SK-N-SH (cell line): ENCODE data around the gene FAIM2. TPM values are rescaled to one million over a fixed set of nuclear protein-coding genes. Genes with fewer than 3 reads are reported as not detected.

Source experiments
- CTCF ChIA-PET: fragments of 300-600, 350-600 bp; formaldehyde crosslinking; extraction: SDS; loops from one replicate; lab custom pipeline; 2021; lab: Yijun Ruan, JAX
- POLR2A ChIA-PET: fragments of 350-600 bp; sonication (Branson Sonifier 250); formaldehyde crosslinking; extraction: SDS; loops from one replicate; lab custom pipeline; 2020; ENCODE audit warnings: antibody characterized with exemption, inconsistent platforms; lab: Yijun Ruan, JAX
- DNase-seq: peaks from one replicate; pipeline ENCODE4 v3.0.0; 2012
- H2AFZ ChIP-seq: fragments of 200-600 bp; sonication (generic); 2 replicates; pipeline ENCODE4 v1.8.1; 2016; ENCODE audit warnings: antibody characterized with exemption, mild to moderate bottlenecking, low read depth
- H3F3A ChIP-seq: fragments of 200-600 bp; sonication (generic); replicated peaks from 2 replicates; pipeline ENCODE3; 2016; ENCODE audit warnings: antibody characterized with exemption, mild to moderate bottlenecking; ENCODE audit not compliant: insufficient read depth
- H3K27ac ChIP-seq, 2 experiments: fragments of 200-500 bp in 1 of 2; fragments of 200-600 bp in 1 of 2; sonication (Bioruptor generic) in 1 of 2; sonication (generic), shearing (Covaris generic) in 1 of 2; 2 replicates each; pipeline versions ENCODE4 v1.5.1 to v1.6.1; 2014 to 2016; ENCODE audit warnings: low read depth in 2 of 2, inconsistent platforms in 1 of 2, low read length in 1 of 2, mild to moderate bottlenecking in 1 of 2, mixed read lengths in 1 of 2
- H3K27me3 ChIP-seq: fragments of 200-600 bp; sonication (generic), shearing (Covaris generic); 2 replicates; pipeline ENCODE4 v1.6.1; 2016; ENCODE audit warnings: mixed run types; ENCODE audit not compliant: insufficient read depth
- H3K36me3 ChIP-seq, 2 experiments: fragments of 200-500 bp in 1 of 2; fragments of 200-600 bp in 1 of 2; sonication (Bioruptor generic) in 1 of 2; sonication (generic) in 1 of 2; replicated peaks in 1 of 2; 2 replicates each; pipeline versions ENCODE3 to v1.5.1; 2014 to 2016; ENCODE audit warnings: low read length in 1 of 2, mild to moderate bottlenecking in 1 of 2; ENCODE audit not compliant: insufficient read depth in 2 of 2, control insufficient read depth in 1 of 2
- H3K4me1 ChIP-seq, 2 experiments: fragments of 200-500 bp in 1 of 2; fragments of 200-600 bp in 1 of 2; sonication (Bioruptor generic) in 1 of 2; sonication (generic), shearing (Covaris generic) in 1 of 2; 2 replicates each; pipeline versions ENCODE4 v1.5.1 to v1.6.1; 2014 to 2016; ENCODE audit warnings: low read depth in 1 of 2, low read length in 1 of 2, mixed run types in 1 of 2; ENCODE audit not compliant: insufficient read depth in 2 of 2, control insufficient read depth in 1 of 2
- H3K4me2 ChIP-seq: fragments of 200-600 bp; sonication (generic), shearing (Covaris generic); 2 replicates; pipeline ENCODE4 v1.6.1; 2017; ENCODE audit warnings: mixed run types
- H3K4me3 ChIP-seq, 2 experiments: fragments of 200-500 bp in 1 of 2; fragments of 200-600 bp in 1 of 2; sonication (Bioruptor generic) in 1 of 2; sonication (generic), shearing (Covaris generic) in 1 of 2; 2 replicates each; pipeline versions ENCODE4 v1.5.1 to v1.8.1; 2014 to 2016; ENCODE audit warnings: low read depth in 2 of 2, inconsistent platforms in 1 of 2, low read length in 1 of 2, mild to moderate bottlenecking in 1 of 2, mixed read lengths in 1 of 2, moderate library complexity in 1 of 2
- H3K79me2 ChIP-seq: fragments of 200-600 bp; sonication (generic); 2 replicates; pipeline ENCODE4 v1.8.1; 2017; ENCODE audit warnings: mild to moderate bottlenecking; ENCODE audit not compliant: insufficient read depth
- H3K9ac ChIP-seq: fragments of 200-600 bp; sonication (generic); 2 replicates; pipeline ENCODE4 v1.6.1; 2017; ENCODE audit warnings: mixed run types
- H3K9me2 ChIP-seq: fragments of 200-600 bp; sonication (generic); 2 replicates; pipeline ENCODE4 v1.6.1; 2017; ENCODE audit warnings: mixed run types
- H3K9me3 ChIP-seq: fragments of 200-600 bp; sonication (generic); 2 replicates; pipeline ENCODE4 v1.6.1; 2017; ENCODE audit warnings: mixed run types, mild to moderate bottlenecking, moderate library complexity
- H4K20me1 ChIP-seq: fragments of 200-600 bp; sonication (generic); 2 replicates; pipeline ENCODE4 v1.6.1; 2017; ENCODE audit warnings: mild to moderate bottlenecking, mixed run types; ENCODE audit not compliant: insufficient read depth
- EP300 ChIP-seq, 2 experiments: IDR thresholded peaks; 2 replicates each; pipeline versions ENCODE4 v1.4.0 to v1.6.1; 2012; ENCODE audit warnings: borderline replicate concordance in 1 of 2, low read depth in 1 of 2, low read length in 1 of 2
- FOSL2 ChIP-seq: IDR thresholded peaks from 2 replicates; pipeline ENCODE4 v1.4.0; 2012; ENCODE audit warnings: low read depth, mild to moderate bottlenecking, moderate library complexity, borderline replicate concordance
- FOXJ3 ChIP-seq: sonication (generic); formaldehyde crosslinking; IDR thresholded peaks from 2 replicates; pipeline ENCODE4 v1.5.1; 2020; ENCODE audit warnings: mild to moderate bottlenecking, missing genetic modification reagents
- GABPA ChIP-seq: IDR thresholded peaks from 2 replicates; pipeline ENCODE4 v1.4.0; 2012; ENCODE audit warnings: low read depth, mild to moderate bottlenecking
- GATA2 ChIP-seq: sonication (generic); formaldehyde crosslinking; IDR thresholded peaks from 2 replicates; pipeline ENCODE4 v1.5.0; 2020; ENCODE audit warnings: mild to moderate bottlenecking, missing genetic modification reagents
- JUND ChIP-seq: IDR thresholded peaks from 2 replicates; pipeline ENCODE4 v1.4.0; 2012
- MEF2A ChIP-seq: IDR thresholded peaks from 2 replicates; pipeline ENCODE4 v1.4.0; 2012; ENCODE audit warnings: low read depth, borderline replicate concordance
- MXI1 ChIP-seq: IDR thresholded peaks from 2 replicates; pipeline ENCODE4 v1.6.1; 2012; ENCODE audit warnings: mild to moderate bottlenecking, low read depth, low read length, improper control_type of control experiment
- NFIC ChIP-seq: IDR thresholded peaks from 2 replicates; pipeline ENCODE4 v1.4.0; 2012; ENCODE audit warnings: borderline replicate concordance
- RAD21 ChIP-seq: IDR thresholded peaks from 2 replicates; pipeline ENCODE4 v1.6.1; 2012; ENCODE audit warnings: mild to moderate bottlenecking, low read length
- RCOR1 ChIP-seq: fragments of 150-350 bp; IDR thresholded peaks from 2 replicates; pipeline ENCODE4 v1.6.1; 2017; ENCODE audit warnings: antibody characterized with exemption, low read length
- RFX5 ChIP-seq: IDR thresholded peaks from 2 replicates; pipeline ENCODE4 v1.6.1; 2012; ENCODE audit warnings: mild to moderate bottlenecking, improper control_type of control experiment, low read length
- SMC3 ChIP-seq: IDR thresholded peaks from 2 replicates; pipeline ENCODE4 v1.6.1; 2012; ENCODE audit warnings: low read depth, low read length, improper control_type of control experiment
- TAF1 ChIP-seq: IDR thresholded peaks from 2 replicates; pipeline ENCODE4 v1.6.1; 2012; ENCODE audit warnings: low read depth, mild to moderate bottlenecking, low read length, moderate library complexity, borderline replicate concordance
- TCF12 ChIP-seq: IDR thresholded peaks from 2 replicates; pipeline ENCODE4 v1.4.0; 2012
- YY1 ChIP-seq: IDR thresholded peaks from 2 replicates; pipeline ENCODE4 v1.4.0; 2012; ENCODE audit warnings: low read depth, mild to moderate bottlenecking
- WGBS: methylation state at CpG from one replicate; pipeline ENCODE4 v1.1.6; 2017; ENCODE audit warnings: low lambda C conversion rate; 5-methylcytosine and 5-hydroxymethylcytosine counted together
- polyA plus RNA-seq, 3 experiments: library from polyadenylated mRNA; depleted of rRNA; stranded (reverse); fragments of >200 nt; gene quantifications; 2 replicates each; pipeline ENCODE4 v1.2.3, GENCODE V29; 2012
- TF ChIP-seq, protein P1 (sequence below): IDR thresholded peaks from 2 replicates; pipeline ENCODE4 v1.4.0; 2012; ENCODE audit warnings: low read depth, borderline replicate concordance
- TF ChIP-seq, protein P2 (sequence below): fragments of 200-600 bp; sonication (generic); IDR thresholded peaks from 2 replicates; pipeline ENCODE4 v1.6.1; 2017; ENCODE audit warnings: antibody characterized with exemption, mild to moderate bottlenecking, moderate library complexity
- TF ChIP-seq, protein P3 (sequence below): IDR thresholded peaks from 2 replicates; pipeline ENCODE4 v1.6.1; 2012; ENCODE audit warnings: mild to moderate bottlenecking, low read depth, low read length, moderate library complexity
- TF ChIP-seq, protein P4 (sequence below): fragments of 150-350 bp; IDR thresholded peaks from 2 replicates; pipeline ENCODE4 v1.6.1; 2016; ENCODE audit warnings: mild to moderate bottlenecking, low read depth, low read length

The FAIM2 gene
- polyA plus RNA-seq, 1 of the 3 experiments (the other 2 are of a cell fraction) = 11.3 TPM

DNA sequence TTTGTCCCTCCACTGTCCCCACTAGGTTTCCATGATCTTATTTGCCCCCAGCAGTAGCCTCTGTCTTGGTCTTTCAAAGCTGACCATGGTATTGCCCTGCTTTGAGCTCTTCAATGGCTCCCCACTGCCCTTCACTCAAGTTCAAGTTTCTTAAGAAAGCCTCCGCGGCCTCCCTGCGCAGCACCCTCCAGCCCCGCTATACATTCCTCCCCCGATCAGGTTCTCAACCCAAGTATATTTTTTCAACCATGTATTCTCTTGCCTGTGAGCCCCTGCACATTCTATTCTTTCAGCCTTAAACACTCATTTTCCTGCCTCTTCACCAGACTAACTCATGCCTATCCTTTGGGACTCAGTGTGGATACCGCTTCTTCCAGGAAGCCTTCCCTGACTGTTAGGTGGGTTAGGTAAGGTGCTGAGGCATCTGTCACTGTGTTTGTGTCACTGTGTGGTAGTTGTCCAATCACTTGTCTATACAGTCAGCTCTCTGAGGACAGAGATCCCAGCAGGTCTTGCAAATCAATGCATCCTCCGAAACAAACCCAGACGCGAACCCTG, 4.3 kb downstream of the FAIM2 start (continued):
- TF ChIP-seq RFX5 (no peak), GABPA (no peak), RCOR1 (no peak), JUND (no peak), RAD21 (no peak)

DNA sequence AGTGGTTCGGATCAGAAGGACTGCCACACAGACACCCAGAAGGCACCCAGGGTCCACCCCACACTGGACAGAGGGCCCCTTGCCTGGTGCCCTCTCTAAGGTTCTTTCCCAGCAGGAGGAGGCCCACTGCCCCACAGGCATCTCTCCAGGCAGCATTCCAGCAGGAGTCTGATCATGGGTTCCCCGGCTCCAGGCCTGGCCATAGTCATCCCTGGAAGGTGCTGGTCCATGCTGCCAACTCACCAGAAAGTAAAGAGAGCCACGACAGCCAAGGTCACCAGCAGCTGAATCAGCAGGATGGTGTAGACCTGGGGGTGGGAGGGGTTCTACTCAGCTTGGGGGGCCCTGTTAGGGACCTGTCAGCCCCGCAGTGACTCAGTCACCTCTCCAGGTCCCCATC, 6.4 kb downstream of the FAIM2 start:
- no peaks in the 10 kb centered on the region for H4K20me1 ChIP-seq
- no peak overlapping the region for H3K4me3 ChIP-seq
- DNase-seq = no peak
- H3K27ac ChIP-seq = no peak overlapping the region
- no peak overlapping the region for H2AFZ ChIP-seq
- CTCF ChIA-PET = interaction anchor here (1.8 to 2.0 kb wide), 2 partner anchors 30 to 71 kb away, joined by 4 to 6 read pairs; no protein-coding TSS in a partner anchor
- H3K9me3 ChIP-seq = no peaks in the 10 kb centered on the region
- 83% methylated on average over 2 of the region's 4 CpGs for WGBS
- no peaks in the 10 kb centered on the region for H3K79me2 ChIP-seq
- H3K4me2 ChIP-seq = no peak overlapping the region
- H3K27me3 ChIP-seq = no peaks in the 10 kb centered on the region
- H3K36me3 ChIP-seq = no peaks in the 10 kb centered on the region
- H3K9ac ChIP-seq = no peak overlapping the region
- H3K4me1 ChIP-seq = peaks cover 5 to 7% of the 10 kb centered on the region in 2 experiments; a peak in 1 of 4 replicates
- H3F3A ChIP-seq = no peaks in the 10 kb centered on the region
- TF ChIP-seq TCF12 = no peak
- TF ChIP-seq, protein P1, sequence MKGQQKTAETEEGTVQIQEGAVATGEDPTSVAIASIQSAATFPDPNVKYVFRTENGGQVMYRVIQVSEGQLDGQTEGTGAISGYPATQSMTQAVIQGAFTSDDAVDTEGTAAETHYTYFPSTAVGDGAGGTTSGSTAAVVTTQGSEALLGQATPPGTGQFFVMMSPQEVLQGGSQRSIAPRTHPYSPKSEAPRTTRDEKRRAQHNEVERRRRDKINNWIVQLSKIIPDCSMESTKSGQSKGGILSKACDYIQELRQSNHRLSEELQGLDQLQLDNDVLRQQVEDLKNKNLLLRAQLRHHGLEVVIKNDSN = no peak
- TF ChIP-seq, protein P2, sequence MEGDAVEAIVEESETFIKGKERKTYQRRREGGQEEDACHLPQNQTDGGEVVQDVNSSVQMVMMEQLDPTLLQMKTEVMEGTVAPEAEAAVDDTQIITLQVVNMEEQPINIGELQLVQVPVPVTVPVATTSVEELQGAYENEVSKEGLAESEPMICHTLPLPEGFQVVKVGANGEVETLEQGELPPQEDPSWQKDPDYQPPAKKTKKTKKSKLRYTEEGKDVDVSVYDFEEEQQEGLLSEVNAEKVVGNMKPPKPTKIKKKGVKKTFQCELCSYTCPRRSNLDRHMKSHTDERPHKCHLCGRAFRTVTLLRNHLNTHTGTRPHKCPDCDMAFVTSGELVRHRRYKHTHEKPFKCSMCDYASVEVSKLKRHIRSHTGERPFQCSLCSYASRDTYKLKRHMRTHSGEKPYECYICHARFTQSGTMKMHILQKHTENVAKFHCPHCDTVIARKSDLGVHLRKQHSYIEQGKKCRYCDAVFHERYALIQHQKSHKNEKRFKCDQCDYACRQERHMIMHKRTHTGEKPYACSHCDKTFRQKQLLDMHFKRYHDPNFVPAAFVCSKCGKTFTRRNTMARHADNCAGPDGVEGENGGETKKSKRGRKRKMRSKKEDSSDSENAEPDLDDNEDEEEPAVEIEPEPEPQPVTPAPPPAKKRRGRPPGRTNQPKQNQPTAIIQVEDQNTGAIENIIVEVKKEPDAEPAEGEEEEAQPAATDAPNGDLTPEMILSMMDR = no peak
- POLR2A ChIA-PET = no interaction called here
- no peaks in the 10 kb centered on the region for H3K9me2 ChIP-seq

DNA sequence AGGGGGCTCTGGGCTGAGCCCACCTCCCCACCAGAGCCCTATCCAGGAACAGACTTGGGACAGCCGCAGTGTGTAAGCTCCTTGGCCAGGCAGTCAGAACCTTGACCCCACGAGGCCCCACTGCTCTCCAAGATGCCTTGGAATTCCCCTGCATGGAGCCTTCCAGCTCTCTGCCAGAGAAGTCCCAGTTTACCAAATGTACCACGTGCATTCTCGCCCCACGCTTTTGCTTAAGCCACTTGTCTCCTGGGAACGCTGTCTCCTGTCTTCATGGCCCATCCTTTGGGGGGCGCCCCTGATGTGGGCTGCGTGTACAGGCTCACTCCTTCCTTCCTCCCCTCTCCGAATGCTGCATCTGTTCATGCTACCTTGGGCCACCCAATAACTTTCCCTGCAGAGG, 7.9 kb downstream of the FAIM2 start:
- DNase-seq = no peak
- Histone ChIP-seq H3F3A (no peaks in the 10 kb centered on the region), H3K4me2 (no peak overlapping the region), H3K9ac (no peak overlapping the region), H3K9me3 (no peaks in the 10 kb centered on the region), H3K4me3 (no peak overlapping the region), H3K9me2 (no peaks in the 10 kb centered on the region), H3K4me1 (peaks cover 5 to 11% of the 10 kb centered on the region in 2 experiments; a peak in 1 of 4 replicates), H4K20me1 (no peaks in the 10 kb centered on the region), H2AFZ (no peak overlapping the region), H3K27me3 (no peaks in the 10 kb centered on the region), H3K27ac (no peak overlapping the region), H3K36me3 (no peaks in the 10 kb centered on the region), H3K79me2 (no peaks in the 10 kb centered on the region)
- POLR2A ChIA-PET = no interaction called here
- CTCF ChIA-PET = interaction anchor here (3.3 kb wide), 1 partner anchor 50 kb away, joined by 16 read pairs; no protein-coding TSS in a partner anchor
- WGBS = 83% methylated on average over 9 of the region's 9 CpGs
- TF ChIP-seq TAF1 (no peak), GATA2 (CRISPR knock-in tag) (no peak), MEF2A (no peak), JUND (no peak), MXI1 (no peak), FOXJ3 (CRISPR knock-in tag) (no peak), GABPA (no peak), SMC3 (no peak), YY1 (no peak), FOSL2 (no peak), EP300 (IDR thresholded peaks at IDR 0.05; ENCODE audit: borderline replicate concordance in 1 of 2, low read depth in 1 of 2, low read length in 1 of 2) (no peak), NFIC (no peak)
- TF ChIP-seq, protein P3, sequence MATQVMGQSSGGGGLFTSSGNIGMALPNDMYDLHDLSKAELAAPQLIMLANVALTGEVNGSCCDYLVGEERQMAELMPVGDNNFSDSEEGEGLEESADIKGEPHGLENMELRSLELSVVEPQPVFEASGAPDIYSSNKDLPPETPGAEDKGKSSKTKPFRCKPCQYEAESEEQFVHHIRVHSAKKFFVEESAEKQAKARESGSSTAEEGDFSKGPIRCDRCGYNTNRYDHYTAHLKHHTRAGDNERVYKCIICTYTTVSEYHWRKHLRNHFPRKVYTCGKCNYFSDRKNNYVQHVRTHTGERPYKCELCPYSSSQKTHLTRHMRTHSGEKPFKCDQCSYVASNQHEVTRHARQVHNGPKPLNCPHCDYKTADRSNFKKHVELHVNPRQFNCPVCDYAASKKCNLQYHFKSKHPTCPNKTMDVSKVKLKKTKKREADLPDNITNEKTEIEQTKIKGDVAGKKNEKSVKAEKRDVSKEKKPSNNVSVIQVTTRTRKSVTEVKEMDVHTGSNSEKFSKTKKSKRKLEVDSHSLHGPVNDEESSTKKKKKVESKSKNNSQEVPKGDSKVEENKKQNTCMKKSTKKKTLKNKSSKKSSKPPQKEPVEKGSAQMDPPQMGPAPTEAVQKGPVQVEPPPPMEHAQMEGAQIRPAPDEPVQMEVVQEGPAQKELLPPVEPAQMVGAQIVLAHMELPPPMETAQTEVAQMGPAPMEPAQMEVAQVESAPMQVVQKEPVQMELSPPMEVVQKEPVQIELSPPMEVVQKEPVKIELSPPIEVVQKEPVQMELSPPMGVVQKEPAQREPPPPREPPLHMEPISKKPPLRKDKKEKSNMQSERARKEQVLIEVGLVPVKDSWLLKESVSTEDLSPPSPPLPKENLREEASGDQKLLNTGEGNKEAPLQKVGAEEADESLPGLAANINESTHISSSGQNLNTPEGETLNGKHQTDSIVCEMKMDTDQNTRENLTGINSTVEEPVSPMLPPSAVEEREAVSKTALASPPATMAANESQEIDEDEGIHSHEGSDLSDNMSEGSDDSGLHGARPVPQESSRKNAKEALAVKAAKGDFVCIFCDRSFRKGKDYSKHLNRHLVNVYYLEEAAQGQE = no peak
- TF ChIP-seq, protein P4, sequence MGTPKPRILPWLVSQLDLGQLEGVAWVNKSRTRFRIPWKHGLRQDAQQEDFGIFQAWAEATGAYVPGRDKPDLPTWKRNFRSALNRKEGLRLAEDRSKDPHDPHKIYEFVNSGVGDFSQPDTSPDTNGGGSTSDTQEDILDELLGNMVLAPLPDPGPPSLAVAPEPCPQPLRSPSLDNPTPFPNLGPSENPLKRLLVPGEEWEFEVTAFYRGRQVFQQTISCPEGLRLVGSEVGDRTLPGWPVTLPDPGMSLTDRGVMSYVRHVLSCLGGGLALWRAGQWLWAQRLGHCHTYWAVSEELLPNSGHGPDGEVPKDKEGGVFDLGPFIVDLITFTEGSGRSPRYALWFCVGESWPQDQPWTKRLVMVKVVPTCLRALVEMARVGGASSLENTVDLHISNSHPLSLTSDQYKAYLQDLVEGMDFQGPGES = no peak
